Measurements from ENCODE around the gene TLNRD1. TPM values are rescaled to one million over a fixed set of nuclear protein-coding genes. Genes with fewer than 3 reads are reported as not detected.

TLNRD1 gene
- total RNA-seq, 1 experiment from 2014 or later, result 14.9 TPM

DNA sequence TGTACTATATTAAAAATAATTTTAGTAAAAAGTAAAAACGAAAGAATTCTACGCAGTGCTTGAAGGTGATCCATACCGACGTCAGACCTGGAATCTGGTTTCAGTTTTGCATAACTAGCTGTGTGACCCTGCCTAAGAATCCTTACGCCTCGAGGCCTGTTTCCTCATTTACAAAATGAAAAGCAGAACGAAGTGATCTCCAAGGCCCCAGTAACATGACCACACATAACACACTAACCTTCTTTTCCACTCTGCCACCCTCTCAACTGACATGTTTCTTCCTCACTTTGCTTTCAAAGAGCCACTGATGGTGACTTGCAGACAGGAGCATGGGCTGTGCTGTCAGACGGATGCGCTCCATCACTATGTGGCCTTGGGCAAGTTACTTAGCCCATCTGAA is 15.9 kb upstream of the TLNRD1 start:
- peaks cover 5% of the 10 kb centered on the region; the same call in 1 of the 2 replicates for H4K20me1 ChIP-seq (ENCODE audit: insufficient read depth)
- H3K9me3 ChIP-seq (ENCODE audit: insufficient read depth, low read depth), result no peaks in the 10 kb centered on the region
- ChIA-PET CTCF (no interaction called here), POLR2A (ENCODE audit: unreplicated experiment) (no interaction called here)
- BruUV-seq (replicated peaks), result no TSS peak
- peaks cover 14% of the 10 kb centered on the region for H3K4me1 ChIP-seq (replicated peaks; ENCODE audit: insufficient read depth)
- H2AFZ ChIP-seq, result no peak overlapping the region
- peaks cover 70% of the 10 kb centered on the region for H3K79me2 ChIP-seq (ENCODE audit: low read depth)
- peaks cover 16% of the 10 kb centered on the region; the same call in 1 of the 2 replicates for H3K36me3 ChIP-seq (ENCODE audit: low read depth)
- H3K4me2 ChIP-seq, result no peak overlapping the region
- no peak overlapping the region for H3K27ac ChIP-seq
- no peak for DNase-seq
- intact Hi-C loops (cut with micrococcal nuclease; ENCODE audit: unreplicated experiment), result no loop called here
- TF ChIP-seq EZH2 (IDR thresholded peaks at IDR 0.05; ENCODE audit: low read depth) (no peak), CTCF (conservative IDR thresholded peaks at IDR 0.05) (no peak)
- H3K27me3 ChIP-seq (ENCODE audit: insufficient read depth, low read depth), result no peaks in the 10 kb centered on the region
- H3K4me3 ChIP-seq, result no peak overlapping the region
- peaks cover 3% of the 10 kb centered on the region; the same call in 1 of the 2 replicates for H3F3A ChIP-seq (ENCODE audit: insufficient read depth, low read depth)
- no peaks in the 10 kb centered on the region for H3K9me2 ChIP-seq (ENCODE audit: insufficient read depth)

GRCh38 chr15:80985981-80986380 is 14.7 kb upstream of the TLNRD1 start:
- Histone ChIP-seq H3K27me3 (ENCODE audit: insufficient read depth, low read depth) (no peaks in the 10 kb centered on the region), H3K4me2 (no peak overlapping the region), H2AFZ (no peak overlapping the region), H3K79me2 (ENCODE audit: low read depth) (peaks cover 70% of the 10 kb centered on the region), H3F3A (ENCODE audit: insufficient read depth, low read depth) (peaks cover 11% of the 10 kb centered on the region; the same call in 1 of the 2 replicates), H3K36me3 (ENCODE audit: low read depth) (peaks cover 10% of the 10 kb centered on the region; the same call in 1 of the 2 replicates), H3K9me2 (ENCODE audit: insufficient read depth) (no peaks in the 10 kb centered on the region; the same call in 1 of the 2 replicates), H4K20me1 (ENCODE audit: insufficient read depth) (peaks cover 5% of the 10 kb centered on the region; the same call in 1 of the 2 replicates), H3K4me1 (replicated peaks; ENCODE audit: insufficient read depth) (peaks cover 24% of the 10 kb centered on the region), H3K4me3 (no peak overlapping the region), H3K27ac (no peak overlapping the region), H3K9me3 (ENCODE audit: insufficient read depth, low read depth) (no peaks in the 10 kb centered on the region)
- POLR2A ChIA-PET (ENCODE audit: unreplicated experiment), result no interaction called here
- intact Hi-C loops (cut with micrococcal nuclease; ENCODE audit: unreplicated experiment), result no loop called here
- CTCF ChIA-PET, result no interaction called here
- BruUV-seq (replicated peaks), result no TSS peak
- DNase-seq, result no peak
- TF ChIP-seq CTCF (conservative IDR thresholded peaks at IDR 0.05), result no peak
- no peak for TF ChIP-seq EZH2 (IDR thresholded peaks at IDR 0.05; ENCODE audit: low read depth)

DNA sequence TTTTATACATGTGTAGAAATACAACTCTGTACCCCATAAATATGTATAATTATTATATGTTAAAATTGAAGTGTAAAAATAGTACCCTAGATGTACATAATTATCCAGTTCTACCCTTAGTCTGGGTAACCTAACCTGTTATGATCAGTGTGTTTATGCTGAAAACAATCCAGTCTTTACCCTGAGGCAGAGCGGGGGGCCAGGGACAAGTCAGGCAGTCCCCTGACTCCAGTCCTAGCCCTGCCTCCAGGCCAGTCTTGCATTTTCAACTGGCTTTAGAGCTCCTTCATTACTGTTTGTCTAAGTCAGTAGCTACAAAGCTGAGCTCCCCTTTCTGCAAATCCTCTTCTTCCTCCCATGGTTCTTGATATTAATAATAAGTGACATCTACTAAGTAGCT is 14.2 kb upstream of the TLNRD1 start:
- TF ChIP-seq CTCF (conservative IDR thresholded peaks at IDR 0.05), result no peak
- TF ChIP-seq EZH2 (IDR thresholded peaks at IDR 0.05; ENCODE audit: low read depth), result no peak
- ChIA-PET CTCF (no interaction called here), POLR2A (ENCODE audit: unreplicated experiment) (no interaction called here)
- H3K4me3 ChIP-seq, result no peak overlapping the region
- no peaks in the 10 kb centered on the region for H3K27me3 ChIP-seq (ENCODE audit: insufficient read depth, low read depth)
- intact Hi-C loops (cut with micrococcal nuclease; ENCODE audit: unreplicated experiment), result no loop called here
- no peaks in the 10 kb centered on the region for H3K9me3 ChIP-seq (ENCODE audit: insufficient read depth, low read depth)
- no peaks in the 10 kb centered on the region; the same call in 1 of the 2 replicates for H3K9me2 ChIP-seq (ENCODE audit: insufficient read depth)
- H3K27ac ChIP-seq, result no peak overlapping the region
- H2AFZ ChIP-seq, result no peak overlapping the region
- H3K79me2 ChIP-seq (ENCODE audit: low read depth), result peaks cover 70% of the 10 kb centered on the region
- 0 out of 2 replicates have a peak overlapping the region, but pooled peaks have one; percentile 89 for H3K4me2 ChIP-seq
- peaks cover 5% of the 10 kb centered on the region; the same call in 1 of the 2 replicates for H4K20me1 ChIP-seq (ENCODE audit: insufficient read depth)
- peaks cover 11% of the 10 kb centered on the region; the same call in 1 of the 2 replicates for H3F3A ChIP-seq (ENCODE audit: insufficient read depth, low read depth)
- DNase-seq, result no peak
- H3K4me1 ChIP-seq (replicated peaks; ENCODE audit: insufficient read depth), result peaks cover 24% of the 10 kb centered on the region
- BruUV-seq (replicated peaks), result no TSS peak
- peaks cover 10% of the 10 kb centered on the region; the same call in 1 of the 2 replicates for H3K36me3 ChIP-seq (ENCODE audit: low read depth)

Measured in PC-9 (cell line).